ENCODE measurements around the gene GDAP2.

GRCh38 chr1:117899801-117900200 lies 29.6 kb downstream of the GDAP2 start:
- no peak for TF ChIP-seq CTCF (IDR thresholded peaks at IDR 0.05; ENCODE audit: low read length)
- TF ChIP-seq EZH2 (IDR thresholded peaks at IDR 0.05; ENCODE audit: borderline replicate concordance, low read length), result no peak
